Hematopoietic multipotent progenitor cell treated with erythropoietin and hydrocortisone succinate and interleukin-3 and kit ligand, for 17 days (in vitro differentiated cells): ENCODE data around the gene NDUFS1.
"Not testable (repeated sequence)": the region's sequence is repeated elsewhere in the genome, so short reads cannot be mapped to it uniquely, and the experiment has no call there.

ENCODE experiments used
- DNase-seq: peaks from one replicate; pipeline ENCODE4 v3.0.0-alpha.2; 2015; ENCODE audit warnings: low spot score

The NDUFS1 gene

GRCh38 chr2:206159346-206160124, at the start of gene NDUFS1, which contains the start of gene EEF1B2:
NDUFS1 (minus strand) TSS chr2:206159444; CDS start chr2:206153678, 5,766 bp downstream.
EEF1B2 (plus strand) TSS chr2:206159895; CDS start chr2:206159980, 85 bp downstream.
- DNase-seq, result peak; percentile 94

DNA sequence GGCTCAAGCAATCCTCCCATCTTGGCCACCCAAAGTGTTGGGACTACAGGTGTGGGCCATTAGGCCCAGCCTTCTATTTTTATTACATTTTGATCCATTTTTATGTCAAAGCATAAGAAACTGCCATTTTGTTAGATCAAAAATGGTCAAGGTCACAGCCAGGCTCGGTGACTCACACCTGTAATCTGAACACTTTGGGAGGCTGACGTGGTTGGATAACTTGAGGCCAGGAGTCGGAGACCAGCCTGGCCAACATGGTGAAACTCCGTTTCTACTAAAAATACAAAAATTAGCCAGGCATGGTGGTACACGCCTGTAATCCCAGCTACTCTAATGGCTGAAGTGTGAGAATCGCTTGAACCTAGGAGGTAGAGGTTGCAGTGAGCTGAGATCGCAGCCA, 49.7 kb upstream of the NDUFS1 start:
- no peak for DNase-seq

- not testable (repeated sequence) for DNase-seq
These were observed 48.1 kb upstream of the NDUFS1 start for GRCh38 chr2:206207316-206207715.

DNA sequence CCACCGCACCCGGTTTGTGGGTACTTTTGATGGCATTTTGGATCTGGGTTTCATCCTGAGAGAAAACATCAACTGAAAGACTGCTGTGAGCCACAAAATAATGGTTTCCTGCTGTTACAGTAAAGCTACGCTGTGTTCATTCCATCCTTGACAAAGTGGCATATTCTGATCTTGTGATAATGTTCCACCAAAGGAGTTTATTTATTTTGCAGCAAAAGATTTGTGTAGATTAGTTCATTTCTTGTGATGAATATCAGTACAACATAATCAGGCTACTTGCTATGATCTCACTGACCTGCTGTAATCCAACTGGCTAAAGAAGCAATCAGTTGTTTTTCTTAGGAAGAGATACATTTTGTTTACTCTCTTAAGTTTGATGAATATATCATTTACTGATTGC, 45.5 kb upstream of the NDUFS1 start:
- no peak for DNase-seq

DNA sequence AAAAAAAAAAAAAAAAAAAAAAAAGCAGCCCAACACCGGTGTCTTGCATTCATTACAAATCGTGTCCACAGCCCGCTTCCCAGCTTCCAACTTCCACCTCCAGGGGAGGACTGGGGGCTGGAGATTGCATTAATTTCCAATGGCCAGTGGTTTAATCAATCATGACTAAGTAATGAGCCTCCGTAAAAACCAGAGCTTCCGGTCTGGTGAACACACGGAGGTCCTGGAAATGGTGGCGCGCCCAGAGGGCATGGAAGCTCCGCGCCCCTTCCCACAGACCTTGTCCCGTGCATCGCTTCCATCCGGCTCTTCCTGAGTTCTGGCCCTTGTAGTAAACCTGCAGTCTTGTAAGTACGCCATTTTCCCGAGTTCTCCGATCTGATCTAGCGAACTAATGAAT, 44.1 kb upstream of the NDUFS1 start:
- DNase-seq, result no peak

GRCh38 chr2:206202446-206202845, 43.2 kb upstream of the NDUFS1 start:
- DNase-seq, result no peak

GRCh38 chr2:206201075-206201848, 42.0 kb upstream of the NDUFS1 start:
- no peak for DNase-seq

DNA sequence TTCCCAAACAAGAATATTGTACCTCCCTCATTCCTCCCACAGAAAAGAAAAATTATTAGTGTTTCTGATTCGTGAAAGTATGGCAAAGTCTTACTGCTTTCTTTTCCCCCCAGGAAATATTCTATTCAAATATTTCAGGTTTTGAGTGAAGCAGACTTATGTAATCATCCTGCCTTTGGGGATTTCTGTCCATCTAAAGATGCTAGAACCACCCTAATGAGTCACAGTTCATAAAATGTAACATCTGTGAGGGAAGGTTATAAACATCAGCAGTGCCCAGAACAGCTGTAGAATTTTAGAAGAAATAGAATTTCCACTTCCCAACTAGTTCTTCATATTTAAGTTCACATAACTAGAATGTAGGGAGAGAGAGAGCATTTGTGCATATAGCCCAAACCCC, 39.4 kb upstream of the NDUFS1 start:
- DNase-seq, result no peak

DNA sequence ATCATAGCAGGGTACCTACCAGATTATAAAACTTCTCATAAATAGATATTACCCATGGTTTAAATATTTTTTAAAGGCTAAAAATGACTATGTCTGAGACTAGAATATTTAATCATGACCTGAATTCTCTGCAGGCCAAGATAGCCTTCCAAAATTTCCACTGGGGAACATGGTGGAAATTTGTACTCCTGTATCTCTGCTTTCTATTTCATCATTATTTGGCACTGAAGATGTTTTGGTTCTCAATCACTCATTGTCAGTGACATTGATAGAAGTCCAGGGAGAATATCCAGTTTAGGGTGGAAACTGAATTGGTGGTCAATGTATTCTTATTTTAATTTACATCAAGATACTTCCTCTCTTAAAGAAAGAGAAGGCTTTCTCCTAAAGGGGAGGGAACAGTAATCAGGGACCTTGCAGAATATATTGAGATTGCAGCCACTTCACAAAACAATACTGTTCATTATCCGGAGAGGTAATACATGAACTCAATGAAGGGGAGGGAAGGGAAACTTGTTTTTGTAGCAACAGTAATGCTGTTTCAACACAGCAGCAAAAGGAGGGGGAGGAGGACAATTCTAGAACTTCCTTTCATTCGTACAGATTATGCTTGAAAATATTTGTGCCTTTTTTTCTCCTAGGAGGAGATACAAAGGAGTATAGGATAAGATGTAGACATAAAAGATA, 34.6 kb upstream of the NDUFS1 start:
- no peak for DNase-seq

- no peak for DNase-seq
These were observed 32.9 kb upstream of the NDUFS1 start for GRCh38 chr2:206192157-206192556.

- no peak for DNase-seq
These were observed 31.4 kb upstream of the NDUFS1 start for GRCh38 chr2:206190689-206191088.

GRCh38 chr2:206190111-206190510, 30.9 kb upstream of the NDUFS1 start:
- DNase-seq, result no peak

- DNase-seq, result no peak
These were observed 30.4 kb upstream of the NDUFS1 start for GRCh38 chr2:206189691-206190090.

GRCh38 chr2:206181526-206181925, 22.3 kb upstream of the NDUFS1 start:
- DNase-seq, result not testable (repeated sequence)

- no peak for DNase-seq
These were observed 17.7 kb upstream of the NDUFS1 start for GRCh38 chr2:206176901-206177300.

- no peak for DNase-seq
These were observed 16.9 kb upstream of the NDUFS1 start for GRCh38 chr2:206176121-206176520.

GRCh38 chr2:206173147-206173546, 13.9 kb upstream of the NDUFS1 start:
- DNase-seq, result no peak

DNA sequence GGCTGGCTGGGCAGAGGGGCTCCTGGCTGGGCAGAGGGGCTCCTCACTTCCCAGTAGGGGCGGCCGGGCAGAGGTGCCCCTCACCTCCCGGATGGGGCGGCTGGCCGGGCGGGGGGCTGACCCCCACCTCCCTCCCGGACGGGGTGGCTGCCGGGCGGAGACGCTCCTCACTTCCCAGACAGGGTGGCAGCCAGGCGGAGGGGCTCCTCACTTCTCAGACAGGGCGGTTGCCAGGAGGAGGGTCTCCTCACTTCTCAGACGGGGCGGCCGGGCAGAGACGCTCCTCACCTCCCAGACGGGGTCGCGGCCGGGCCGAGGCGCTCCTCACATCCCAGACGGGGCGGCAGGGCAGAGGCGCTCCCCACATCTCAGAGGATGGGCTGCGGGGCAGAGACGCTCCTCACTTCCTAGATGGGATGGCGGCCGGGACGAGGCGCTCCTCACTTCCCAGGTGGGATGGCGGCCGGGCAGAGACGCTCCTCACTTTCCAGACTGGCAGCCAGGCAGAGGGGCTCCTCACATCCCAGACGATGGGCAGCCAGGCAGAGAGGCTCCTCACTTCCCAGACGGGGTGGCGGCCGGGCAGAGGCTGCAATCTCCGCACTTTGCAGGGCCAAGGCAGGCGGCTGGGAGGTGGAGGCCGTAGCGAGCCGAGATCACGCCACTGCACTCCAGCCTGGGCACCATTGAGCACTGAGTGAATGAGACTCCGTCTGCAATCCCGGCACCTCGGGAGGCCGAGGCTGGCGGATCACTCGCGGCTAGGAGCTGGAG, 12.6 kb upstream of the NDUFS1 start:
- DNase-seq, result not testable (repeated sequence)

GRCh38 chr2:206168230-206168629, 9.0 kb upstream of the NDUFS1 start:
- DNase-seq, result not testable (repeated sequence)

- peak; percentile 65 for DNase-seq
These were observed 5.1 kb upstream of the NDUFS1 start for GRCh38 chr2:206164261-206164862.

DNA sequence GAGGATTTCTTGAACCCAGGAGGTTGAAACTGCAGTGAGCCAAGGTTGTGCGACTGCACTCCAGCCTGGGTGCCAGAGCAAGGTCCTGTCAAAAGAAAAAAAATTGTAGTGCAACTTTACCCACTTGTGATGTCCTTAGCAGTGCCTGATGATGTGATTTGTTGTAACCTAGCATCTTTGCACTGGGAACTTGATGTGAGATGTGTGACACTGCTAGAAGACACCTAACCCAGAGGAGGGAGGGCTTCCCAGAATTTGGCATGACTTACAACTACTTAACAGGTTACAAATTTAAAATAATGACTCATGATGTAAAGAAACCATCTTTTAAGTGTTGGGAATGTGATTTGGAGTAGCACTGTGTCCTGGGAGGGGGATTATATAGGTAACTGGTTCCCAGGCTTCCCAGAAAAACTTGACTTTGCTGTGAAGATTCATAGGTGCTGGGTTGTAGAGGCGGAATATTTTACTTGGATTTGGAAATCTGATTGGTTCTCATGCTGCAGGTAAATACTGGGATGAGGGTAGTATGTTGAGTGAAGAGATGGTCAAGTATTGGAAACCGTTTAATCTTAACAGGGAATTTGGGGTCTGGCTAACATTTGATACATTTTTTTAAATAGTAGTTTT, 4.1 kb upstream of the NDUFS1 start:
- DNase-seq, result no peak
